Natural killer cell (primary cell): ENCODE data around the gene BNIP3. TPM values are rescaled to one million over a fixed set of nuclear protein-coding genes. Genes with fewer than 3 reads are reported as not detected.

Source experiments
- ATAC-seq, 3 donors: fragments of 150-1000 bp in 2 of 3; fragments of 200-7000 bp in 1 of 3; cut with Tn5 transposase; 1 replicate in 1 of 3; 2 replicates in 2 of 3; pipeline ENCODE4 v1.10.0; 2021; ENCODE audit warnings: mild to moderate bottlenecking in 2 of 3, moderate library complexity in 2 of 3
- DNase-seq, 2 donors: peaks; one replicate each; pipeline versions ENCODE4 v3.0.0 to v3.0.0-alpha.2; 2013 to 2021; ENCODE audit warnings: mixed read lengths in 1 of 2
- H3K27ac ChIP-seq: one replicate; pipeline ENCODE4 v1.5.1; 2013; ENCODE audit warnings: mild to moderate bottlenecking, low read length
- H3K27me3 ChIP-seq: one replicate; pipeline ENCODE4 v1.6.1; 2013; ENCODE audit warnings: low read length; ENCODE audit not compliant: control insufficient read depth, insufficient read depth
- H3K36me3 ChIP-seq: one replicate; pipeline ENCODE4 v1.6.1; 2013; ENCODE audit warnings: low read length; ENCODE audit not compliant: control insufficient read depth, insufficient read depth
- H3K4me1 ChIP-seq: one replicate; pipeline ENCODE4 v1.6.1; 2013; ENCODE audit warnings: low read length; ENCODE audit not compliant: control insufficient read depth, insufficient read depth
- H3K4me3 ChIP-seq: one replicate; pipeline ENCODE4 v1.5.1; 2013; ENCODE audit warnings: low read length
- H3K9me3 ChIP-seq: one replicate; pipeline ENCODE4 v1.6.1; 2013; ENCODE audit warnings: low read length; ENCODE audit not compliant: control insufficient read depth, insufficient read depth
- H3K27ac Mint-ChIP-seq, 2 donors: one replicate each; pipeline ENCODE4 v1.8.0; 2022; ENCODE audit warnings: mild to moderate bottlenecking in 2 of 2, mixed read lengths in 2 of 2, moderate library complexity in 1 of 2
- H3K27me3 Mint-ChIP-seq, 2 donors: one replicate each; pipeline ENCODE4 v1.8.0; 2022; ENCODE audit warnings: low read depth in 2 of 2, mixed read lengths in 2 of 2
- H3K36me3 Mint-ChIP-seq: one replicate; pipeline ENCODE4 v1.8.0; 2022; ENCODE audit warnings: mixed read lengths
- H3K4me1 Mint-ChIP-seq, 2 donors: one replicate each; pipeline ENCODE4 v1.8.0; 2022; ENCODE audit warnings: mixed read lengths in 2 of 2
- H3K4me3 Mint-ChIP-seq: one replicate; pipeline ENCODE4 v1.8.0; 2022; ENCODE audit warnings: mild to moderate bottlenecking, moderate library complexity, mixed read lengths
- H3K9me3 Mint-ChIP-seq, 2 donors: one replicate each; pipeline ENCODE4 v1.8.0; 2022; ENCODE audit warnings: mixed read lengths in 2 of 2
- CTCF ChIP-seq: fragments of 200-600 bp; IDR thresholded peaks from one replicate; pipeline ENCODE4 v1.8.0; 2022; ENCODE audit warnings: antibody characterized with exemption
- WGBS: methylation state at CpG from one replicate; pipeline ENCODE4 v1.1.7; 2013; ENCODE audit warnings: missing lambda C conversion rate; ENCODE audit not compliant: insufficient coverage; 5-methylcytosine and 5-hydroxymethylcytosine counted together
- intact Hi-C: fragments of 100-400 bp; cut with micrococcal nuclease; formaldehyde crosslinking; loops from one replicate; pipeline ENCODE4 v1.14.2; 2022
- total RNA-seq, 4 donors: library from RNA; stranded (reverse); fragments of 120-200 nt in 1 of 4; gene quantifications; one replicate each; pipeline versions ENCODE4 v1.2.3 to v1.2.4, GENCODE V29; 2013 to 2022

BNIP3 gene
- total RNA-seq, 3 donors from 2014 or later (not counting 1 experiment from before 2014, with no cell fraction given), result 9.9 to 12.9 (median 12.1) TPM

- no peak for TF ChIP-seq CTCF
- intact Hi-C loops, result no loop called here
- Histone ChIP-seq H3K4me1 (peaks cover 13% of the 10 kb centered on the region), H3K27ac (no peak overlapping the region), H3K27me3 (no peaks in the 10 kb centered on the region), H3K4me3 (no peak overlapping the region), H3K36me3 (no peaks in the 10 kb centered on the region), H3K9me3 (no peaks in the 10 kb centered on the region)
- ATAC-seq (no peak), DNase-seq (no peak)
- Mint-ChIP-seq H3K27me3 (no peaks in the 10 kb centered on the region), H3K4me3 (no peak overlapping the region), H3K9me3 (no peaks in the 10 kb centered on the region), H3K27ac (no peak overlapping the region), H3K4me1 (peaks cover 14 to 22% of the 10 kb centered on the region in 2 donors), H3K36me3 (no peaks in the 10 kb centered on the region)
- 93% methylated on average over 6 of the region's 6 CpGs for WGBS
Observed at GRCh38 chr10:131983780-131984179, 2.1 kb upstream of the BNIP3 start.

- H3K27ac Mint-ChIP-seq, result peak overlapping the region in 1 of 2 donors; percentile 16
- no peak for ATAC-seq
Observed at GRCh38 chr10:131982796-131983195, 1.1 kb upstream of the BNIP3 start.

GRCh38 chr10:131982185-131982756 is 548 bp upstream of the BNIP3 start:
- peaks cover 14 to 31% of the 10 kb centered on the region in 2 donors for H3K4me1 Mint-ChIP-seq
- no peaks in the 10 kb centered on the region for H3K27me3 Mint-ChIP-seq
- peak overlapping the region; percentile 81 for H3K4me3 Mint-ChIP-seq
- Histone ChIP-seq H3K36me3 (no peaks in the 10 kb centered on the region), H3K4me3 (peak overlapping the region; percentile 40), H3K27me3 (no peaks in the 10 kb centered on the region), H3K27ac (no peak overlapping the region), H3K9me3 (no peaks in the 10 kb centered on the region), H3K4me1 (peaks cover 13% of the 10 kb centered on the region)
- ATAC-seq, result peak; percentile 8 to 11 (median 11)
- DNase-seq, result peak in 1 of 2 donors; percentile 25
- no peak for TF ChIP-seq CTCF
- no peaks in the 10 kb centered on the region for H3K9me3 Mint-ChIP-seq
- WGBS, result under 1% methylated on average over 83 of the region's 83 CpGs
- H3K27ac Mint-ChIP-seq, result peak overlapping the region in 1 of 2 donors; percentile 81
- intact Hi-C loops, result no loop called here
- no peaks in the 10 kb centered on the region for H3K36me3 Mint-ChIP-seq

More at GRCh38 chr10:131982796-131983195, 1.1 kb upstream of the BNIP3 start:
- H3K4me1 Mint-ChIP-seq, result peaks cover 14 to 30% of the 10 kb centered on the region in 2 donors
- no peaks in the 10 kb centered on the region for H3K9me3 ChIP-seq
- no peaks in the 10 kb centered on the region for H3K9me3 Mint-ChIP-seq
- peak overlapping the region; percentile 66 for H3K4me3 Mint-ChIP-seq
- H3K27ac ChIP-seq, result no peak overlapping the region
- H3K4me3 ChIP-seq, result no peak overlapping the region
- H3K27me3 ChIP-seq, result no peaks in the 10 kb centered on the region
- WGBS, result 64% methylated on average over 21 of the region's 21 CpGs
- intact Hi-C loops, result no loop called here
- TF ChIP-seq CTCF, result no peak
- H3K36me3 ChIP-seq, result no peaks in the 10 kb centered on the region
- H3K27me3 Mint-ChIP-seq, result no peaks in the 10 kb centered on the region
- DNase-seq, result peak in 1 of 2 donors; percentile 23
- H3K4me1 ChIP-seq, result peaks cover 13% of the 10 kb centered on the region
- H3K36me3 Mint-ChIP-seq, result no peaks in the 10 kb centered on the region
